Endothelial cell of umbilical vein (primary cell): ENCODE results near the gene RHOB. TPM values are rescaled to one million over a fixed set of nuclear protein-coding genes. Genes with fewer than 3 reads are reported as not detected.

Source experiments
- BruUV-seq: library from RNA; stranded (reverse); fragments of 400-500 nt; replicated peaks from 2 replicates; lab custom pipeline; 2021; lab: Mats Ljungman, UMichigan
- CTCF ChIA-PET: fragments of 300-600, 350-600 bp; sonication (Branson Sonifier 250); formaldehyde crosslinking; loops from one replicate; lab custom pipeline; 2021; ENCODE audit warnings: antibody characterized with exemption, inconsistent platforms; lab: Charles Lee
- POLR2A ChIA-PET: fragments of 300-600, 350-600 bp; sonication (Branson Sonifier 250); formaldehyde crosslinking; loops from one replicate; lab custom pipeline; 2021; ENCODE audit warnings: antibody characterized with exemption, inconsistent platforms; lab: Charles Lee
- DNase-seq: peaks from one replicate; pipeline ENCODE4 v3.0.0-alpha.2; 2011; ENCODE audit warnings: low read depth, low spot score
- FAIRE-seq: peaks from 2 replicates; lab custom pipeline; 2011; peaks lifted over from hg19 to GRCh38; lab: Jason Lieb, UNC
- H2AFZ ChIP-seq: 2 replicates; pipeline ENCODE4 v1.6.0; 2012; ENCODE audit warnings: low read depth, low read length, control low read depth, inconsistent platforms
- H3K27ac ChIP-seq: 2 replicates; pipeline ENCODE4 v1.5.1; 2011; ENCODE audit warnings: low read depth, mild to moderate bottlenecking, control low read depth, low read length, moderate library complexity; ENCODE audit not compliant: insufficient read depth
- H3K27me3 ChIP-seq, 2 experiments: 2 replicates each; pipeline versions ENCODE4 v1.6.0 to v1.6.1; 2011; ENCODE audit warnings: low read length in 2 of 2, mixed read lengths in 1 of 2; ENCODE audit not compliant: control insufficient read depth in 2 of 2, insufficient read depth in 2 of 2
- H3K36me3 ChIP-seq, 2 experiments: 2 replicates in 1 of 2; 3 replicates in 1 of 2; pipeline ENCODE4 v1.5.1; 2011; ENCODE audit warnings: low read length in 2 of 2, mild to moderate bottlenecking in 1 of 2, moderate library complexity in 1 of 2; ENCODE audit not compliant: control insufficient read depth in 2 of 2, insufficient read depth in 2 of 2; ENCODE audit errors: extremely low read depth in 1 of 2
- H3K4me1 ChIP-seq: 3 replicates; pipeline ENCODE4 v1.5.1; 2011; ENCODE audit warnings: mild to moderate bottlenecking, low read length; ENCODE audit not compliant: control insufficient read depth, insufficient read depth; ENCODE audit errors: extremely low read depth
- H3K4me2 ChIP-seq: 2 replicates; pipeline ENCODE4 v1.6.1; 2011; ENCODE audit warnings: low read length, control low read depth, mixed read lengths; ENCODE audit not compliant: insufficient read depth
- H3K4me3 ChIP-seq, 3 experiments: fragments of 200-600 bp in 1 of 3; sonication (generic), shearing (Covaris generic) in 1 of 3; replicated peaks in 1 of 3; 2 replicates each; pipeline ENCODE4 v1.5.1; 2011 to 2016; ENCODE audit warnings: control low read depth in 3 of 3, low read length in 3 of 3, mild to moderate bottlenecking in 2 of 3, inconsistent platforms in 1 of 3, low read depth in 1 of 3, moderate library complexity in 1 of 3; ENCODE audit not compliant: insufficient read depth in 1 of 3
- H3K79me2 ChIP-seq: 2 replicates; pipeline ENCODE4 v1.6.0; 2012; ENCODE audit warnings: low read length, inconsistent platforms; ENCODE audit not compliant: control insufficient read depth, insufficient read depth
- H3K9ac ChIP-seq: replicated peaks from 2 replicates; pipeline ENCODE3; 2011; ENCODE audit warnings: low read length, control low read depth; ENCODE audit not compliant: insufficient read depth; ENCODE audit errors: extremely low read depth
- H3K9me1 ChIP-seq: replicated peaks from 3 replicates; pipeline ENCODE4 v1.6.0; 2011; ENCODE audit warnings: mild to moderate bottlenecking, low read length; ENCODE audit not compliant: control insufficient read depth, insufficient read depth; ENCODE audit errors: extremely low read depth
- H3K9me3 ChIP-seq: replicated peaks from 2 replicates; pipeline ENCODE4 v1.5.1; 2012; ENCODE audit warnings: low read length, inconsistent platforms; ENCODE audit not compliant: control insufficient read depth, insufficient read depth
- H4K20me1 ChIP-seq: replicated peaks from 2 replicates; pipeline ENCODE3; 2011; ENCODE audit warnings: mild to moderate bottlenecking, low read length; ENCODE audit not compliant: control insufficient read depth, insufficient read depth; ENCODE audit errors: extremely low read depth
- EZH2 ChIP-seq: IDR thresholded peaks from 2 replicates; pipeline ENCODE4 v1.6.1; 2012; ENCODE audit warnings: borderline replicate concordance, low read depth, mild to moderate bottlenecking, moderate library complexity, low read length, inconsistent platforms; ENCODE audit not compliant: severe bottlenecking
- FOS ChIP-seq: IDR thresholded peaks from 2 replicates; pipeline ENCODE4 v1.6.1; 2011; ENCODE audit warnings: mild to moderate bottlenecking, low read length, moderate library complexity, borderline replicate concordance; ENCODE audit not compliant: insufficient read depth
- GATA2 ChIP-seq: IDR thresholded peaks from 2 replicates; pipeline ENCODE4 v1.7.0; 2011; ENCODE audit warnings: low read depth, mild to moderate bottlenecking, moderate library complexity, mixed read lengths, low read length; ENCODE audit not compliant: insufficient read length, insufficient read depth
- JUN ChIP-seq: IDR thresholded peaks from 2 replicates; pipeline ENCODE4 v1.6.1; 2011; ENCODE audit warnings: borderline replicate concordance, low read depth; ENCODE audit not compliant: insufficient read length, insufficient read depth
- MYC ChIP-seq: IDR thresholded peaks from one replicate; pipeline ENCODE4 v1.6.1; 2011; ENCODE audit warnings: mild to moderate bottlenecking, low read depth, low read length
- POLR2A ChIP-seq: IDR thresholded peaks from 2 replicates; pipeline ENCODE4 v1.6.1; 2012; ENCODE audit warnings: low read depth, mild to moderate bottlenecking, control low read depth, low read length
- POLR2AphosphoS5 ChIP-seq: IDR thresholded peaks from 2 replicates; pipeline ENCODE4 v1.6.1; 2012; ENCODE audit warnings: low read depth, mild to moderate bottlenecking, control low read depth, low read length, moderate library complexity; ENCODE audit not compliant: insufficient read depth
- dilution Hi-C: fragments of 300-500 bp; cut with MboI; formaldehyde crosslinking; loops from one replicate; pipeline ENCODE4 v1.15.0; 2019; ENCODE audit warnings: low sequenced_read_pairs; ENCODE audit not compliant: extremely low pct_ligation_motif_present
- intact Hi-C: fragments of 100-400 bp; cut with micrococcal nuclease; formaldehyde crosslinking; loops from one replicate; pipeline ENCODE4 v1.10.0; 2022
- polyA plus RNA-seq, 4 experiments: library from polyadenylated mRNA; depleted of rRNA in 3 of 4; stranded (reverse) in 3 of 4; unstranded in 1 of 4; fragments of >200 nt; gene quantifications; 2 replicates each; pipeline versions ENCODE4 v1.2.1 to v1.2.3, GENCODE V29; 2011 to 2012; ENCODE audit warnings: missing spikeins in 1 of 4
- total RNA-seq: library from RNA; stranded (reverse); gene quantifications from 2 replicates; pipeline ENCODE4 v1.2.3, GENCODE V29; 2021
- TF ChIP-seq, protein P1 (sequence below): IDR thresholded peaks from 2 replicates; pipeline ENCODE4 v1.6.1; 2011; ENCODE audit not compliant: insufficient read depth, insufficient read length
- TF ChIP-seq, protein P2 (sequence below), 2 donors: IDR thresholded peaks; 1 replicate in 1 of 2; 2 replicates in 1 of 2; pipeline ENCODE4 v1.5.1; 2011; ENCODE audit warnings: low read length in 2 of 2, mild to moderate bottlenecking in 2 of 2, moderate library complexity in 2 of 2, control low read depth in 1 of 2, inconsistent platforms in 1 of 2, low read depth in 1 of 2; ENCODE audit not compliant: insufficient read depth in 1 of 2; ENCODE audit errors: extremely low read depth in 1 of 2

The RHOB gene
- total and polyA plus RNA-seq, 2 donors (not counting 3 experiments of a cell fraction or from before 2014, with no cell fraction given), result 830 to 1,101 TPM

DNA sequence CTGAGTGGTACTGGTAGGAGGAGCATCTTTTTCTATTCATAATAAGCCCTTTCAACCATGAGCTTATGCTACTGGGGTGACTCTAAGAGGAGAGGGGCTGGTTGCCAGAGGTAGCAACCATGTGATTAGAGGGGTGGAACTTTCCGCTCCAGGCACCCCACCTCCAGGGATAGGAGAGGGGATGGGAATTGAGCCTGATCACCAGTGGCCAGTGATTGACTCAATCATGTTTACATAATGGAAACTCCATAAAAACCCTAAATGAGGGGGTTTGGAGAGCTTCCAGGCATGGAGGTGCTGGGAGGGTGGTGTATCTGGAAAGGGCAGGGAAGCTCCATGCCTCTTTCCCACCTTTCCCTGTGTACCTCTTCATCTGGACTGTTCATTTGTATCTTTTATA, 46.6 kb upstream of the RHOB start:
- H3K4me1 ChIP-seq, result no peaks in the 10 kb centered on the region
- no peaks in the 10 kb centered on the region for H3K79me2 ChIP-seq
- no peaks in the 10 kb centered on the region for H3K9me3 ChIP-seq
- no peak overlapping the region for H2AFZ ChIP-seq
- H3K4me2 ChIP-seq, result no peak overlapping the region
- no peak overlapping the region for H3K9ac ChIP-seq
- H3K27me3 ChIP-seq, result peaks cover 24 to 27% of the 10 kb centered on the region in 2 experiments
- CTCF ChIA-PET, result interaction anchor here (1.3 to 3.9 kb wide), 3 partner anchors 10 to 242 kb away, joined by 3 to 12 read pairs (median 11); no protein-coding TSS in a partner anchor
- H4K20me1 ChIP-seq, result no peaks in the 10 kb centered on the region
- POLR2A ChIA-PET, result interaction anchor here (0.5 kb wide), 1 partner anchor 114 kb away, joined by 3 read pairs; no protein-coding TSS in a partner anchor
- no peak overlapping the region for H3K4me3 ChIP-seq
- TF ChIP-seq, protein P1, sequence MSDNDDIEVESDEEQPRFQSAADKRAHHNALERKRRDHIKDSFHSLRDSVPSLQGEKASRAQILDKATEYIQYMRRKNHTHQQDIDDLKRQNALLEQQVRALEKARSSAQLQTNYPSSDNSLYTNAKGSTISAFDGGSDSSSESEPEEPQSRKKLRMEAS, result no peak
- TF ChIP-seq, protein P2, sequence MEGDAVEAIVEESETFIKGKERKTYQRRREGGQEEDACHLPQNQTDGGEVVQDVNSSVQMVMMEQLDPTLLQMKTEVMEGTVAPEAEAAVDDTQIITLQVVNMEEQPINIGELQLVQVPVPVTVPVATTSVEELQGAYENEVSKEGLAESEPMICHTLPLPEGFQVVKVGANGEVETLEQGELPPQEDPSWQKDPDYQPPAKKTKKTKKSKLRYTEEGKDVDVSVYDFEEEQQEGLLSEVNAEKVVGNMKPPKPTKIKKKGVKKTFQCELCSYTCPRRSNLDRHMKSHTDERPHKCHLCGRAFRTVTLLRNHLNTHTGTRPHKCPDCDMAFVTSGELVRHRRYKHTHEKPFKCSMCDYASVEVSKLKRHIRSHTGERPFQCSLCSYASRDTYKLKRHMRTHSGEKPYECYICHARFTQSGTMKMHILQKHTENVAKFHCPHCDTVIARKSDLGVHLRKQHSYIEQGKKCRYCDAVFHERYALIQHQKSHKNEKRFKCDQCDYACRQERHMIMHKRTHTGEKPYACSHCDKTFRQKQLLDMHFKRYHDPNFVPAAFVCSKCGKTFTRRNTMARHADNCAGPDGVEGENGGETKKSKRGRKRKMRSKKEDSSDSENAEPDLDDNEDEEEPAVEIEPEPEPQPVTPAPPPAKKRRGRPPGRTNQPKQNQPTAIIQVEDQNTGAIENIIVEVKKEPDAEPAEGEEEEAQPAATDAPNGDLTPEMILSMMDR (IDR thresholded peaks at IDR 0.05; ENCODE audit: extremely low read depth in 1 of 2, insufficient read depth in 1 of 2, low read depth in 1 of 2, low read length in 2 of 2), result no peak
- TF ChIP-seq JUN, result no peak
- TF ChIP-seq POLR2AphosphoS5, result no peak
- no peak for TF ChIP-seq POLR2A
- no peak for TF ChIP-seq FOS
- TF ChIP-seq EZH2, result no peak
- TF ChIP-seq MYC, result no peak
- TF ChIP-seq GATA2, result no peak
- no peaks in the 10 kb centered on the region for H3K36me3 ChIP-seq
- intact Hi-C loops, result no loop called here
- no peak for DNase-seq
- H3K27ac ChIP-seq, result no peak overlapping the region
- dilution Hi-C loops, result no loop called here
- BruUV-seq, result no TSS peak
- FAIRE-seq, result no peak
- H3K9me1 ChIP-seq, result no peaks in the 10 kb centered on the region
